GM20431 (cell line): ENCODE data around the gene ZFC3H1.
"Not testable (repeated sequence)": the region's sequence is repeated elsewhere in the genome, so short reads cannot be mapped to it uniquely, and the experiment has no call there.

Experiments
- in situ Hi-C: fragments of 300-500 bp; cut with MseI, MboI; formaldehyde crosslinking; loops from one replicate; pipeline ENCODE4 v1.15.0; 2020; ENCODE audit warnings: low sequenced_read_pairs; ENCODE audit not compliant: unreplicated experiment

The ZFC3H1 gene, protein sequence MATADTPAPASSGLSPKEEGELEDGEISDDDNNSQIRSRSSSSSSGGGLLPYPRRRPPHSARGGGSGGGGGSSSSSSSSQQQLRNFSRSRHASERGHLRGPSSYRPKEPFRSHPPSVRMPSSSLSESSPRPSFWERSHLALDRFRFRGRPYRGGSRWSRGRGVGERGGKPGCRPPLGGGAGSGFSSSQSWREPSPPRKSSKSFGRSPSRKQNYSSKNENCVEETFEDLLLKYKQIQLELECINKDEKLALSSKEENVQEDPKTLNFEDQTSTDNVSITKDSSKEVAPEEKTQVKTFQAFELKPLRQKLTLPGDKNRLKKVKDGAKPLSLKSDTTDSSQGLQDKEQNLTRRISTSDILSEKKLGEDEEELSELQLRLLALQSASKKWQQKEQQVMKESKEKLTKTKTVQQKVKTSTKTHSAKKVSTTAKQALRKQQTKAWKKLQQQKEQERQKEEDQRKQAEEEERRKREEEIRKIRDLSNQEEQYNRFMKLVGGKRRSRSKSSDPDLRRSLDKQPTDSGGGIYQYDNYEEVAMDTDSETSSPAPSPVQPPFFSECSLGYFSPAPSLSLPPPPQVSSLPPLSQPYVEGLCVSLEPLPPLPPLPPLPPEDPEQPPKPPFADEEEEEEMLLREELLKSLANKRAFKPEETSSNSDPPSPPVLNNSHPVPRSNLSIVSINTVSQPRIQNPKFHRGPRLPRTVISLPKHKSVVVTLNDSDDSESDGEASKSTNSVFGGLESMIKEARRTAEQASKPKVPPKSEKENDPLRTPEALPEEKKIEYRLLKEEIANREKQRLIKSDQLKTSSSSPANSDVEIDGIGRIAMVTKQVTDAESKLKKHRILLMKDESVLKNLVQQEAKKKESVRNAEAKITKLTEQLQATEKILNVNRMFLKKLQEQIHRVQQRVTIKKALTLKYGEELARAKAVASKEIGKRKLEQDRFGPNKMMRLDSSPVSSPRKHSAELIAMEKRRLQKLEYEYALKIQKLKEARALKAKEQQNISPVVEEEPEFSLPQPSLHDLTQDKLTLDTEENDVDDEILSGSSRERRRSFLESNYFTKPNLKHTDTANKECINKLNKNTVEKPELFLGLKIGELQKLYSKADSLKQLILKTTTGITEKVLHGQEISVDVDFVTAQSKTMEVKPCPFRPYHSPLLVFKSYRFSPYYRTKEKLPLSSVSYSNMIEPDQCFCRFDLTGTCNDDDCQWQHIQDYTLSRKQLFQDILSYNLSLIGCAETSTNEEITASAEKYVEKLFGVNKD (N-terminal part only)

DNA sequence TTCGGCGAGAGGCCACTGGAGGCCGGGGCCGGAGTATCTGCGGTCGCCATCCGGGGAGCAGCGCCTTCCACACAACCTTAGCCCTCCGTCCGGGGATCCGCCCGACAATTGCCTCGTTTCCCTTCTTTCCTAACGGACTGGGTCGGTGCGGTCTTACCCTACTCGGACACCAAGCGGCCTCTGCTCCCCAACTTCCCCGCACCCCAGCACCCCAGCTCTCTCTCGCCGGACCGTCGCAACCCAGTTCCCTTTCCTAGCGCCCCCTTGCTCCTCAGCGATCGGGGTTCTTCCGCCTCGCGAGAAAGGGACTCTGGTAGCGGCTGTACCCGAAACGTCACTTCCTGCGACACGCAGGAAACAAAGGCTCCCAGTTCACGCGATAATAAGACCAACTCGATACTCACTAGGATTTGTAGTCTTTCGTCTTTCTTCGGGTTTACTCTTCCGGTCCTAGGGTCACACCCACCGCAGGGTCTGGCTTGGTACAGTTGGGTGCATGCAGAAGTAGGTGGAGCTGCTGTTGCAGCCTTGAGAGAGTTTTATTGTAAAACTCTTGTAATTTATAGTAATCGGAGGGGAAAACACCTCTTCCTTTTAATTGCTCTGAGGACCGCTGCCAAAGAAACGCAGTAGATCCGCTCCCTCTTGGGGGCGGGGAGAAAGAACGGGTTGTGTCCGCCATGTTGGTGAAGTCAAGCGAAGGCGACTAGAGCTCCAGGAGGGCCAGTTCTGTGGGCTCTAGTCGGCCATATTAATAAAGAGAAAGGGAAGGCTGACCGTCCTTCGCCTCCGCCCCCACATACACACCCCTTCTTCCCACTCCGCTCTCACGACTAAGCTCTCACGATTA, at the start of gene ZFC3H1, which contains the start of gene THAP2:
TSS of gene ZFC3H1 (minus strand) at position 288 of the 850 bp plus-strand sequence. CDS start at position 50, 238 bp downstream.
TSS of gene THAP2 (plus strand) at position 741 of the 850 bp plus-strand sequence. CDS start 209 bp downstream, outside the sequence.
- in situ Hi-C loops: no loop called here

DNA sequence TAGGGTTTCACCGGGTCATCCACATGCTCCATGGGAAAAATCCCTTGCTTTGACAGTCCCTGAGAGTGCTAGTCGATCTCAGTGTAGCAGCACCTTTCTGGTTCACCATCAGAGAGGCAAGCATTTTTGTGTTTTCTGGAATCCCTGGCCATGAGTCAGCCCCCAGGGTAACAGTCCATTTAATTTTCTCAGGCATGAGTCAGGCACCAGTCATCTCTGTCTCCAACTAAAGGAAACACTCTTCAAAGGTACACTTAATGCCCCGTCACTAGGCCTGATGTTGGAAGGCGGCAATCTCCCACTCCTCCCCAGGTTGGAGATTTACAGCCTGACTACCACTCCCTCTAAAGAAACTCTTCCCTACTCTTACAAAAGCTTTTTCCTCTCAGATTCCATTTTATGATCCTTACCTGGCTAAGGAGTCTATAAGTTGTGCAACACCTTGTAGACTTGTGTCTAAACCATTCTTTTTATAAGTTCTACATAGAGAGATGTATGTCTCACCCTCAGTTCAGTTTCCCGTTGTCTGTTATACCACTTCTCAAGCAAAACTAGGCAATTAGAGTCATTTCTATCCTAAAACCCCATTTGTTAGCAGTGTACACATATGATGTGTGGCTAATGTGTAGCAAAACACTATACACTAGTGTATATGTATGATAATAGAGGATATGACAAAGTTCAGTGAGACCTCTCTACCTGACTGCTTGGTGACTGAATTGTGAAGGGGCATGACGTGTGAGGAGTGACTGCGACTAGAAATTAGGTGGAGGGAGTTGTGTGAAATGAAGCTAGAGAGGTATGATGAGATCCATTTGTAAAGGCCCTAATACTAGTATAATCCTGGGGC, 46.9 kb upstream of the ZFC3H1 start:
- in situ Hi-C loops: no loop called here

DNA sequence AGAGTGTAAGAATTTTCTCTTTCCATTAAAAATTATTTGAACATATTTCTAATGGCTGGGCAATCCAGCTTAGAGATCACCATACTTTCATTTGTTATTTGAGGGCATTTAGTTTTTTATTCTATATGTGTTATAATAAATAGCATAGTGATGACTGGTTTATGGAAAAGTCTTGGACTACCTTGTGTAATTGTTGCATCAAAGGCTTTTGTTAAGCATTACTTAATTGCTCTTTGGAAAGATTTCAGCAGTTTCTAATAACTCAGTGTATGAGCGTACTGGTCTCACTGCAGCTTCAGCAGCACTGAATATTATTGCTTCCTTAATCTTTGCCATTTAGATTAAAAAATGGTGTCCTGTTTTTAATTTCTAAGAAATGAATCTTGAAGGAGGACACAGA, 45.0 kb upstream of the ZFC3H1 start:
- in situ Hi-C loops: no loop called here

DNA sequence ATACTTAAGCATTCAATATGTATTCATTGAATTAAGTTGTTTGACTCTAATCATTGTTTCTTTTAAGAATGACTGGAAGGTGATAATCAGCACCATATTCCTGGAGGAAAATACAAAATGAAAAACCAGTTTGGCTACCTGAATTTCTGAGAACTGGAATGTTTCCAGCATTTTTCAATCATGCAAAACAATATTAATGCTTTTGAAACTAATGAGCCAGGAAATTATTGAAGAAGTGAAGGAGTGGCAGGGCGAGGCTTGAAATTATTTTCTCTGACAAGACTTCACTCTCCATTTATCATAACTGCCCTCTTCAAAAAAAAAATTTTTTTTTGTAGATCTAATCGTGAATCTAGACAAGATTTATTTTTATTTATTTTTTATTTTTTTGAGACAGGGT, 41.3 kb upstream of the ZFC3H1 start:
- in situ Hi-C loops: no loop called here

DNA sequence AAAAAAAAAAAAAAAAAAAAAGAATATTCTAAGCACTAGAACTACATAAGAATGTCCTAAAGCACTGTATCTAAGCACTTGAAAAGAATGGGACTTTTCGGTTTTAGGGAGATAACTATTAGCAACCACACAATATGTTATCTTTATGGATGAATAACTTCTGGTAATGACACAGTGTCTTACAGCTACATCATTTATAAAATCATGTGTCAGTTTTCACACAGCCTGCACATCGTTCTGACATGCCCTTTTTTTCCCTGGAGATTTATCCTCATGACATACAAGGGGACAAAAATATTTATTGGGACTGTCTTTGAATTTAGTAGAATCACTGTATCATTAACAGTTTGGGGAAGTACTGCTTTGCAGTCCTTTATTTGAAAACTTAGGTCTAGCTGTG, 39.6 kb upstream of the ZFC3H1 start:
- in situ Hi-C loops: no loop called here

DNA sequence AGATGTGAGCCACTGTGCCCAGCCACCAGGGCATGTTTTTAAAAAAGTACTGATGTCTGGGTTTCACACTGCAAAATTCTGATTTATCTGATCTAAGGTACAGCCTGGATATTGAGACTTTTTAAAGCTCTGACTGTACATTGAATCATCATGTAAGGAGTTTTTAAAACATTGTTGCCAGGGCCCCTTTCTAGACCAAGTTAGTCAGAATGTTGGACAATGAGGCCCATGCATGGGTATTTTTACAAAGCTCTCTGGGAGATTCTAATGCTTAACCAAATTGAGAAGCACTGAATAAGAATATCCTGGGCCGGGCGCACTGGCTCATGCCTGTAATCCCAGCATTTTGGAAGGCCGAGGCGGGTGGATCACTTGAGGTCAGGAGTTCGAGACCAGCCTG, 38.9 kb upstream of the ZFC3H1 start:
- in situ Hi-C loops: no loop called here

DNA sequence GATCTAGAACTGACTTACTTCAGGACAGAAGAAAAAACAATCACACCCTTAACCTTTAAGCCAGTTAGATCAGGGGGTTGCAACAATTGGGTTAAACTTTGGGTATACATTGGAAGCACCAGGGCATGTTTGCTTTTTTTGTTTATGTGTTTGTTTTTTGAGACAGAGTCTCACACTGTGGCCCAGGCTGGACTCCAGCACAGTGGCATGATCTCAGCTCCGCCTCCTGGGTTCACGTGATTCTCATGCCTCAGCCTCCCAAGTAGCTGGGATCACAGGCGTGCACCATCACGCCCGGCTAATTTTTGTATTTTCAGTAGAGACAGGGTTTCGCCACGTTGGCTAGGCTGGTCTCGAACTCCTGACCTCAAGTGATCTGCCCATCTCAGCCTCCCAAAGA, 38.5 kb upstream of the ZFC3H1 start:
- in situ Hi-C loops: not testable (repeated sequence)

DNA sequence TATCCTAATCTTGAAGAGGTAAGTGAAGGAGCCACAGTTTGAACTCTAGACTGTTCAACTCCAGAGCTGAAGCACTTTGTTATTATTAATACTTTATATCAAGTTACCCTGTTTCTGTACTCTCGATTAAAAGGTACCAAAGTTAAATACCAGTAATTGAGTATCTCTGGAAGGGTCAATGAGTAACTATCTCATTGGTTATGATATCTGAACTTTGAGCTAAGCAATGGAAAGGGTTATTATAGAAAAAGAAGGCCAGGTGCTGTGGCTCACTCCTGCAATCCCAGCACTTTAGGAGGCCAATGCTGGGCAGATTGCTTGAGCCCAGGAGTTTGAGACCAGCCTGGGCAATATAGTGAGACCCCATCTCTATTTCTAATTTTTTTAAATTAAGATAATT, 32.1 kb upstream of the ZFC3H1 start:
- in situ Hi-C loops: no loop called here

DNA sequence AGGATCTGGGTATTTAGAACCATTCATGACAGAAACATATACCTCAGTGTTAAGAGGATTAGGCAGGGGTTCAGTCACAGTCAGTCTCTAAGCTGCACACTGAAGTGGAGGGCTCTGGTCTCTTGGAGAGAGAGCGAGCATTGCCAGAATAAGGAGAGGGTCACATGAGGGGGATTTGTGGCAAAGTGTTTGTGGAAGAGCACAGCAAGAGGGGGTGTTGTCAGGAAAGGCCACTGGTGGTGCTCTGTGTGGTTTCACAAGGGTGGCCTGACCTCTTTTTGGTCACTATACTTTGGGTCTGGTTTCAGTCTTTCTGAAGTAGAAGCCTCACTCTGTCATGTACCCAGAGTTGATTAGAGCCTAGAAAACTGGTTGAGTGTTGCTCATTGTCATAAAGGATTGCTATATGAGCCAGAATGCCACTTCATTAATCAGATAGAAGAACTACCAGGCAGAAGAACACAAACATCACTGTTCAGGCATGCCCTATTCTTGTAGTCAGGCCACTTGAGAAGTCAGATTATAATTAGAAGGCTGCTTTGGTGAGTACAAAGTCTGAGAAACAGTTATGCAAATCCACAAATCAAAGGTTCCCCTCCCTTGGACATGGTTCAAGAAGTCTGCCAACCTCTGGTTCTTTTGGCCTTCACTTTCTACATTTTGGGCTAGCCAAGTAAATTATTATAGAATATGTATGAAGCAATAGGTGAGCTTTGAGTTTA, 30.6 kb upstream of the ZFC3H1 start:
- in situ Hi-C loops: no loop called here

DNA sequence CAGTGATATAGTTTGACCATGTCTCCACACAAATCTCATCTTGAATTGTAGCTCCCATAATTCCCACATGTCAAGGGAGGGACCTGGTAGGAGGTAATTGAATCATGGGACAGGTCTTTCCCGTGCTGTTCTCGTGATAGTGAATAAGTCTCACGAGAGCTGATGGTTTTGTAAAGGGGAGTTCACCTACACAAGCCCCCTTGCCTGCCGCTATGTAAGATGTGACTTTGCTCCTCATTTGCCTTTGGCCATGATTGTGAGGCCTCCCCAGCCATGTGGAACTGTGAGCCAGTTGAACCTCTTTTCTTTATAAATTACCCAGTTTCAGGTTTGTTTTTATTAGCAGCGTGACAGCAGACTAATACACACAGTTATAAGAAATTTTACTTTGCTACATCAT, 30.0 kb upstream of the ZFC3H1 start:
- in situ Hi-C loops: not testable (repeated sequence)

DNA sequence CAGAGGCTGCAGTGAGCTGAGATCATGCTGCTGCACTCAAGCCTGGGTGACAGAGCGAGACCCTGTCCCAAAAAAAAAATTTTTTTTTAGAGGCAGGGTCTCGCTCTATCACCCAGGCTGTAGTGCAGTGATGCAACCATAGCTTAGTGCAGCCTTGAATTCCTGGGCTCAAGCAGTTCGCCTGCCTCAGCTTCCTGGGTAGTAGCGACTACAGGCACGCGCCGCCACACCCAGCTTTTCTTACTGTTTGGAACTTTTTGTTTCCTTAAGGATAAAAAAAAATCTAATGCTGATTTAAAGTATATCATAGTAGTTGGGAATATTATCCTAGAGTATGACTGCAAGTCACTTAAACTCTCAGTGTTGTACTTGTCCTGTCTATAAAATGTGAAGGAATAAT, 29.5 kb upstream of the ZFC3H1 start:
- in situ Hi-C loops: no loop called here

DNA sequence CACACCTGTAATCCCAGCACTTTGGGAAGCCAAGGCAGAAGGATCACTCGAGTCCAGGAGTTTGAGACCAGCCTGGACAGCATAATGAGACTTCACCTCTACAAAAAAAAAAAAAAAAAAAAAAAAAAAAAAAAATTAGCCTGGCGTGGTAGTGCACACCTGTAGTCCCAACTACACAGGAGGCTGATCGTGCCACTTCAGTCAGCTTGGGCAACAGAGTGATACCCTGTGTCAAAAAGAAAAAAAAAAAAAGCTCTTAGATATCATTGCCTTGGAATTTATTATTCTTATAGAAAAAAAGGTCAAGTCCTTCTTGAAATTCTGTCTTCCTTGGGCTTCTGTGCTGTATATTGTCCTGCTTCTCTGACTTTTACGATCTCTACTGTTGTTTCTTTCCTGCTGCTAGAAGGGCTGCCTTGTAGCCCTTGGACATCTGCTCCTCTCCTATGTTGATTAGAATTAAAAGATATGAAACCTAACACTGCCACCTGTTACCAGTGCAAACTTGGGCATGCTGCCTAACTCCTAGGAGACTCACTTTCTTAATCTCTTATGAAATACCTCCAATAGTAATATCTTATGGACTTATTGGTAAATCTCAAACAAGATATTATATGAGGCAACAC, 28.0 kb upstream of the ZFC3H1 start:
- in situ Hi-C loops: no loop called here

DNA sequence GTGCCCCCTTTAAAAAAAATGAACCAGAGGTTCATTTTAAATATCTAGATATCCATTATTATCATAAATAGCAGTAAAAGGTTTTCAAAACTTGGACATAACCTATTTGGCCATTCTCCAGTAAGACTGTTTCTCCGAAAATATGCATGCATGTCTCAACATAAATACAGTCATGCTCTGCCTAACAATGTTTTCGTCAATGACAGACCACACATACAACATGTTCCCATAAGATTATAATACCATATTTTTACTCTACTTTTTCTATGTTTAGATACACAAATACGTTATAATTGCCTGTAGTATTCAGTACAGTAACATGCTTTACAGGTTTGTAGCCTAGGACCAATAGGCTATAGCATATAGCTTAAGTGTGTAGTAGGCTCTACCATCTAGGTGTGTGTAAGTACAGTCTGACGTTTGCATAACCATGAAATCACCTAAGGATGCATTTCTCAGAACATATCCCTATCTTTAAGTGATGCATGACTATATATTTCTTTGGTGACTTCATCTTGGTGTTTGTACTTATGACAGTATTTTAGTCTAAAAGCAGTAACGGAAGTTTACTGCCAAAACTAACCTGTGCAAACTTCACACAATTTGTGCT, 25.4 kb upstream of the ZFC3H1 start:
- in situ Hi-C loops: no loop called here

DNA sequence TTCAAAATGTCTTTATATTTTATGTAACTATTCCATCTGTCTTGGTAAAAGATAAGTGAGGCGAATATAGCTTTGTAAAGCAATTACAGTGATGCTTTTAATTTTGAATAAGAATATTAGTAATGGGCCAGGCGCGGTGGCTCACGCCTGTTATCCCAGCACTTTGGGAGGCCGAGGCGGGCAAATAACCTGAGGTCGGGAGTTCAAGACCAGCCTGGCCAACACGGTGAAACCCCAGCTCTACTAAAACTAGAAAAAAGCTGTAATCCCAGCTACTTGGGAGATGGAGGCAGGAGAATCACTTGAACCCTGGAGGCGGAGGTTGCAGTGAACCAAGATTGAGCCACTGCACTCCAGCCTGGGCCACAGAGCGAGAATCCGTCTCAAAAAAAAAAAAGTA, 23.5 kb upstream of the ZFC3H1 start:
- in situ Hi-C loops: not testable (repeated sequence)

DNA sequence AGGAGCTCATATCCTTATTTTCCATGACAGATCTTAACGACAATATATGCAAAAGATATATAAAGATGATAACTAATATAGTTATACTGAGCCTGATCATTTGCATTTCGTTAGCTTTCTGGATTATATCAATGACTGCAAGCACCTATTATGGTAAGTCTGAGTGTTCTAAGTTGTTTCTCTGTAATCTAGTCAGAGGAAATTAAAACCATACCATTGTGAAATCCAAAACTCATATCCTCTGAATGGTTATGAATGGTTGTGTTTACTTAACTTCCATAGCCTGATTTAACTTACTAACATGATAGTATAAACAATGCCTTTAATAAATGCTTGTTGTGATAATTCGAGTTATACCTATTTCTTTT, 23.0 kb upstream of the ZFC3H1 start:
- in situ Hi-C loops: no loop called here

DNA sequence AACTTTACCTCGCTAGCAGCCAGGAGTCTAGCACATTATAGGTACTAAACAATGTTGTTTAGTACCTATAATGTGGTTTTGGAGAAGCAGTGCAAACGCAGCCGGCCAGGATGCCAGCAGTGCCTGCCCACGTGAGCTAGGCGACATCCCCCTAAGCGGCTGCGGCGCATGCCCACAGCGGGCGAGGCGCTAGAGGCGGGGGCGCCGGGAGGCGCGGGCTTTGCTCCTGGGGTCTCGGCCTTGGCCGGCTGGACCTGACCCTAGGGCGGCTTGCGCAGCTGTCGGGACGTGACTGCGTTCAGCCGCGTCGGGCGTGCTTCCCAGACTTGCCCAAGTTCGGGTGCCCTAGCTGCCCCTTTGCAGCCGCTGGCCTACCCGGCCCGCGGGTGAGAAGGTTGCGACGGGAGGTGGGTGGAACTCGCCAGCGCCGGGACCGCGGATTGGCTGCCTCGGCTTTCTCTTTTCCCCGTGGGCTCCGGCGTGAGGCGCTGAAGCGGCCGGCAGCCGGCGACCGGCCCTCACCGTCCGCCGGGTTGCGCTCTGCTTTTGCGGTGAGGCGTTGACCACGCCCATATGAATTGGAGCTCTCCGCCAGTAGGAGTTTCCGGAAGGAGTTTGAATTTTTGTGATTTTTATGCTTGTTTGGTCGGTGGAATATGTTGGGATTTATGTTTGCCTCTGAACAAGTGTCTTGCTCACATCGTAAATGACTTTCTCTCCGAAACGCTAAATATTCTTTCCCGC, 22.4 kb upstream of the ZFC3H1 start, which contains the start of gene TMEM19:
TSS of gene TMEM19 (plus strand) at position 169 of the 744 bp plus-strand sequence. CDS start 599 bp downstream, outside the sequence.
- in situ Hi-C loops: no loop called here
